ENCODE results near the gene ARID1B.
A peak's percentile ranks its signal among the peaks of the same experiment; 100 is the strongest.

The ARID1B gene

DNA sequence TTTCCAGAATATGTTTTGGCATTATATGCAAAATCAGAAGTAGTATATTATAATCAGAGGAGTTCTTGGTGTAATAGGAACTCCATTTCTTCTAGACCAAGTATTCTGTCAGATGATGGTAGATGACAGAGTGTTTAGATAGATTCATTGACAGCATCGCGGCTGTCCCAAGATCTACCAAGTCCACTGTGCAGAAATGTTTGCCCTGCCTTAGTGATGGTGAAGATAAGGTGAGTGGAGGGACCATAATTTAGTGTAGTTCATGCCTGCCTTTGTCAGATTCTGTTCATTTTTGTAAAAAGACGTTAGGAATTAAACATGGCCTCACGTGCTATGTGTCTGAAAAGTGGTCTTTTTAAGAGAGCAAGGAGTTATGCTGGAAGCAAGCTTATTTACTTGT lies 270.1 kb downstream of the ARID1B start:
- DNase-seq (ENCODE audit: low read depth in 3 of 3): no peak

GRCh38 chr6:157047951-157048350 lies 270.8 kb downstream of the ARID1B start:
- no peak for DNase-seq (ENCODE audit: low read depth in 3 of 3)

DNA sequence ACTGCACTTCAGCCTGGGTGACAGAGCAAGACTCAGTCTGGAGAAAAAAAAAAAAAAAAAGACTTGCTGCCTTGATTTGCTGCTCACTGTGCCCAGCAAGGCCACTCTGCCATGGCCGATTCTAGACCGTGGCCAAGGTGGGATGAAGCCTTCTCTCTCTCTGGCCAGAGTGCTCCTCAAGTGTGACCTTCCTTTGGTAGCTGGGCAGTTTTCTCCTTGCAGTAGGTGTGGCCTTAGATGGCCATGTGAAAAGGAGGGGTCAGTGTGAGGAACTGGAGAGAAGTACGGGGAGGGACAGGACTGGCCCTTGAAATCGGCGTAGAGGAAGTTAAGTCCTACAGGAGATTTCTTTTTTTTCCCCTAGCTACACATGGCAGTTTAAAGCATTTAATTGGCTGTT lies 272.0 kb downstream of the ARID1B start:
- DNase-seq (ENCODE audit: low read depth in 3 of 3): no peak

DNA sequence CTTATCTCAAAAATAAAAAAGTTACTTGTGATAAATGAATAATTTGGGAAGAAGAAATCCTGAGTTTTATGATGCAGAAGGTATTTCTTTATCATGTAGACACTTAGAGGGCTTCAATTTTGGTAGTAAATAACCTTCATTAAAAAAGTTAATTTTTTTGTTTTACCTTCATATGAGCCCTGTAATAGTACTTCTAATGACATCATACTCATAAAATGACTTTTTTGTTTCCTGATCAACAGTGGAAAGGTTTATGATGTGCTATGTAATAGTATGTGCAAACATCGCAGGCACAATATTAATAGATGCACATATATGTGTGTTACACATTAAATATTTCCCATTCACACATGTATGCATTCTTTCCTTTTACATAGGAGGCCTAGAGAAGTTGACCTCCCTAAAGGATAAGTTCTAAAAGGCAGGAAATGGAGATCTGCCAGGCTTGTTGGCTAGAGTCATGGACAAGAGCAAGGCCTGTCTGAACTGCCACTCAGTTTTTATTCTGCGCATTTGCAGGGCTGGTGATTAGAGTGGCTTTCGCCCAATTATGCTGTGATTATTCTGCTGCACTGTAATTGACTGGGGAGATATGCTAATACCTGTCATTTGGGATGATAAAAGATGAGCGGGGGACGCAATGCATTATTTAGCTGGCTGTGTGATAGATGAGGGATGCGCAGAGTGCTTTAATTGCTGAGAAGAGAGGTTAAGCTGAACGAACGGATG lies 273.5 kb downstream of the ARID1B start:
- no peak for DNase-seq (ENCODE audit: low read depth in 3 of 3)

- peak in 1 of 3 experiments; percentile 17 for DNase-seq (ENCODE audit: low read depth in 3 of 3)
These were observed 277.4 kb downstream of the ARID1B start for GRCh38 chr6:157054531-157054979.

DNA sequence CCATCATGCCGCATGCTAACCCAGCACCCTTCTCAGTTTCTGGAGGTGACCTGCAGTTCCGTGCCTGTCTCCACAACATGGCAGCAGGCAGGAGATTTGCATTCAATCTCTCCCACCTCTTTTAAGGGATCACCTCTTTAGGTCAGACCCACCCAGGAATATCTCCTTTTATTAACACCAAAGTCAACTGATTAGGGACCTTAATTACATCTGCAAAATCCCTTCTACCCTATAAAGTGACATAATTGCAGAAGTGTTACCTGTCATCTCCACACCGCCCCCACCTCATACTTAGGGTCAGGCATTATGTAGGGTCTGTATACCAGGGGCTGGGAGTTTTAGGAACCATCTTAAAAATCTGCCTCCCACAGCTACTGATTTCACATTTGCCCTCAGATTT lies 278.7 kb downstream of the ARID1B start:
- no peak for DNase-seq (ENCODE audit: low read depth in 3 of 3)

DNA sequence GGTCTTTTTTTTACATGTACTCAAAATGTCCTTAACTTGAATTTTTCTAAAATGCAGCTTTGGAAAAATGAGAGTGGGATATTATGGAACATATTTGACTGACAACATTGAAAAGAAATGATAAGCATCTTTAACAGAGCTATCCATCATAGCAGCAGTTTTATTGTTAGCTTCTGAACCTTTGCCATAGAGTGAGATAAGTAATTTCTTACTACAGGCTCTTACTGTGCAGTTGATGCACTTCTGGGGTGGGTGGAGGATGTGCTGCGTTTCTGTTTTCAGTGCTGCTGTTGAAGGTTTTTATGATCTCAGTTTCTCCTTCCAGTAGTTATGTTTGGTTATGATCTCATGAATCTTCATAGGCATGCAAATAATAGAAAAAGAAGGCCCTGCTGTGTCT lies 279.1 kb downstream of the ARID1B start:
- peak in 2 of 3 experiments; percentile 27 to 46 for DNase-seq (ENCODE audit: low read depth in 3 of 3)

DNA sequence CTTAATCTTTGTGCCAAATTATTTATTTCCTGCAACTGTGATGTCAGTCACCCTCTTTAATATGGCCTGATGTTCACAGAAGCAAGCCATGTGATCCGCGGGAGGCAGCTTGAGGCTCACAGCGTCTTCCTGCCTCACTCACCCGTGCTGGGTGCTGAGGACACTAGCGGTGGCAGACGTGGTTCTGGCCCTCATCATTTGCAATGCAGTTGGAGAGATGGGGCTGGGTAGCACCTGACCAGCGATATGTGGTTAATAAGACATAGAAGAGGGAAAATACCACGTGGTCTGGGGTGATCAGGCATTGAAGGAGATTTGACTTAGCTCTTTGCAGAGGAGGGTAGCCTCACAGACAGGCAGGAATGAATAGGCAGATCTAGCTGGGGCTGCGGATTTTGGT lies 281.4 kb downstream of the ARID1B start:
- DNase-seq (ENCODE audit: low read depth in 3 of 3): no peak

DNA sequence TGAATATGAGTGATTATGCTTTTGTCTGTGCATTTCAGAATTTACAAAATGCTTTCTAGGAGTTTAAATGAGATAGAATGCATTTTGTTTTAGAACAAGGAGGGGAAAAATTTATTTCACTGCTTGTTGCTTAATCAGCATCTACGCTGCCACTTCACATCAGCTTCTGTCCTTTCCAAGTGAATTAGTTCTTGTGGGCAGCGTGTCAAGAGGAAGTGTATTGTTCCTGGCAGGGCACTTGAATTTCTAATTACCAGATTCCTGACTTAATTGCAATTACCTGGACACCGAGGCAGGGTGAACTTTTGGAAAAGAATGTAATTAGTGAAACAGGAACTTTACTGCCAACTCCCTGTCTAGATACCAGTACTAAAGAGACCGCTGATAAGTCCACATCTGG lies 282.6 kb downstream of the ARID1B start:
- no peak for DNase-seq (ENCODE audit: low read depth in 3 of 3)

- no peak for DNase-seq (ENCODE audit: low read depth in 3 of 3)
These were observed 283.3 kb downstream of the ARID1B start for GRCh38 chr6:157060440-157060952.

- no peak for DNase-seq (ENCODE audit: low read depth in 3 of 3)
These were observed 284.8 kb downstream of the ARID1B start for GRCh38 chr6:157061770-157062594.

DNA sequence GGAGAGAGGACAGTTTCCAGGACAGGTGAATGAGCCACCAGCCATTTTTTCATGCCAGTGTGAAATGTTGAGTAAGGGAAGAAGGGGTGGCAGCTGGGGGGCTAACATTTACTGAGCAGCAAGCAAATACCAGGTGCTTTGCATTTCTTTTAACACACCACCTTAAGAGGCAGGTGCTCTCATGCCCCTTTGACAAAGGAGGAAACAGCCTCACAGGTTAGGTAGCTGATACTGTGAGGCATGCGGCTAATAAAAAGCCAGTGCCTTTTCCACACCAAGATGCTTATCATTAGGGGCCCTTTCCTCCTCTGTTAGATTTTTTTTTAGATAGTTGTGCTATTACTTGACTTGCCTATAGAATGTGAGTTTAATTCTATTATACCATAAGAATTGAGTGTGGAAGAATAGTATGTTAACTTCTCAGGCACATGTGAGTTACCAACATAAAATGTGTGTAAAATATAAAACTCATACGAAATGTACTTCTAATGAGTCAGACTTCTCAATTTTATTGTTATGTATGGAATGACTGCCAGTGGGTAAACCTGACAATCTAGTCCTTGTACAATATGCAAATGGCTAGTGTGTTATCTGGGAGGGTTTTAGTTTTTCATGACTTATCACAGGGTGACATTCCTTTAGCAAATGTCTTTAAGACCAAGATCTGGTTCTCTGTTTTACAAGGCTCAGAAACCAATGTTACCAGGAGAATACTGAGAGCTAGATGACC lies 286.2 kb downstream of the ARID1B start:
- no peak for DNase-seq (ENCODE audit: low read depth in 3 of 3)

DNA sequence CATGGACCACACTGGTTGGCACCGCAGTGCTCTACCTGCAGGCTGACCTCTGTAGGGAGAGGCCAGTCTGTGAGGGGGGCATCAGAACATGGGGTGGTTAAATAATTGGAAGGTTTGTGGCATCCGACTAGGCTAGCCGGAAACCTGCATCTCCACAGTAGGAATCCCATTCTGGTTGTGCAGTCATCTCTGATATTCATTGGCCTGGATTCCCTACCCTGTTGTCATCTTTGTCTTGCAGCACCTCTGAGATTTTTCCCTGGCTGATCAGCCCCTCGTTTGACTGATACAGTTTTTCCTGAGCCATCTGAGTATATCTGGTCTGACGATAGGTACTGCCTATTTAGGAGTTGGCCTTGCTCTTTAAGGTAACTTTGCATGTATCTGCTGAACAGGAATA lies 286.7 kb downstream of the ARID1B start:
- no peak for DNase-seq (ENCODE audit: low read depth in 3 of 3)

GRCh38 chr6:157064502-157064901 lies 287.3 kb downstream of the ARID1B start:
- no peak for DNase-seq (ENCODE audit: low read depth in 3 of 3)

- DNase-seq (ENCODE audit: low read depth in 3 of 3): no peak
These were observed 288.2 kb downstream of the ARID1B start for GRCh38 chr6:157065366-157065765.

DNA sequence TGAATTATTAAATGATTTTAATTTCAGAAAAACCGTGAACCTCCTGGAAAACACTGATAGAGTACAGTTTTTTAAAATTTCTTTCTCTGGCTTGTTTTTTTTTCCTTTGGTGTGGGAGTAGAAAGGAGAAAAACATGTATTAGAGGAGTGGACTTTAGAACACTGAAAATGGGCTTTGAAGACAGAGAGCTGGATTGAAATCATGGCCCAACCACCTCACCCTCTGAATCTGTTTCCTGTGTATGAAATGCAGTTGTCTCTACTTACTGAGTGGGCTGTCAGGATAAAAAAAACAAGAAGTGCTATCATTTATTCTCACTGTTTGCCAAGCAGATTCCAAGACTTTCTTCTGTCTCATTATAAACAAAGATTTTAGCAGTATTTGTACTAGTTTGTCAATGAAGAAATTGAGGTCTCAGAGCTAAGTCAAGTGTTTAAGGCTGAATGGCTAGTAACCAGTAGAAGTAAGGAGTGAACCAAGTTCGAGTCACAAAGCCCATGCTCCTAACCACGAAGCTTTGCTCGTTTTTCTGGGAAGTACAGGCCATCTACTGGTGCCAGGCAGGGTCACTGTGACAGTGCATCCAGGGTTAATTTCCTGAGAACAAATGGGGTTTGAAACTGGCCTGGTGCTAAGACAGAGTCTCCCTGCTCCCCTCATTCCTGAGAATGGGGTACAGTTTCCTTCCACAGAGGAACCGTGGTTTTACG lies 289.8 kb downstream of the ARID1B start:
- no peak for DNase-seq (ENCODE audit: low read depth in 3 of 3)

DNA sequence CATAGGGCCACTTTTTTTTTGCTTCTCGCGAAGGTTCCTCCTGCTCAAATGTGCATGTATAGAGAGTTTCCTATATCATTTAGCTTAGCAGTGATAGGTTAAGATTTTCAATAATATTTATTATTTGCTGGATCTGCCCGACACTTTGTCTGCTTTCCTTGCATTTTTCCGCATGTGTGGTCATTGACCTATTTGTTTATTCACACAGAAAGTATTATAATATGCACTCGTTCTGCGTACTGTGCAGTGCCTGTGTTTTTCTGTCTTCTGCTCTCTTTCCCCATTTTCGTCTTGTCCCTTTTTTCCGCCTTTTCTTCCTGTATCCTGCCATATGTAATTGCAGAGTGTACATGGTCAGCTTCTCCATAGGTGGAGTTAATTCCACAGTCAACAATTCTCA lies 290.3 kb downstream of the ARID1B start:
- no peak for DNase-seq (ENCODE audit: low read depth in 3 of 3)

DNA sequence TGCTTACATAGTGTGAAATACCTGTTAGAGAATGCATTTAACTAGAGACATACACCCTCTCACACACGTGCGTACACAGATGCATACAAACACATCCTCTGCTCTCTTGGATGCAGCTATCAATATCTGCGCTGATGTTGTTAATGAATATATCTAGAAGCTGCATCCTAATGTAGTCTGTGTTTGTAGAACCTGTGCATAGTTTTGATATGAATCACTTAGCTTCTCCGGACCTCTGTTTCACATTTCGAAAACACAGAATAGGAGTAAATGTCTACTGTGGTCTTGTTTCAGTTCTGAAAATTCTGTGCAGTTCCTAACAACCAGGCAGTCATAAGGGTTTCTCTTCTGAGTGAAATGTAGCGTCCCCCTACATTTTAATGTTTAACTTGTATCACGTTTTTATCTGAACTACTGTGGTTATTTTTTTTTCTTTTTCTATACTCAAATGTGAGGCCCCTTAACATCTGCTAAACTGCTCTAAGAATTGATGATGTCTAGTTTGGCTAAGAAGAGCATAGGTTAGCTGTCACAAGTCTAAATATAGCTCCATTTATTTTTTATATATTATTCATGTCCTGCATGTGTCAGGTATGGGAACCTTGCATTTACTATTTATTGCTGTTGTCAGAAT lies 291.6 kb downstream of the ARID1B start:
- DNase-seq (ENCODE audit: low read depth in 3 of 3): no peak

DNA sequence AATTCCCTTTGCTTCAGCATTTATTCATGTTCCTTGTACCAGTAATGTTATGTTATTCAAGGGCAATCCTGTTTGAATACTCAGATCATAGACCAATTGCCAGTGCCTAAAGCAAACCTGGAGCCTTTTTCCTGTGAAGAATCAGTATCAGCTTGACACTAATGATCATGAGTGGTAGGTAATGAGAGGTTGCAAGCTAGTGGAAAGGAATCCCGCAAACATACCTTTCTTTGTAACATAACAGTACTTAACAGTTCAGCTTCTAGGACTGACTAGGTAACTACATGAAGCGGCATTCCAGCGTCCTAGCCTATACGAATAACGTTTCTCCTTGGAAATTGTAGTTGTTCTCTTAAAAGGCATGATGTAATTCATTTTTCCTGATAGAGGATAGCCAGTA lies 292.4 kb downstream of the ARID1B start:
- DNase-seq (ENCODE audit: low read depth in 3 of 3): no peak

GRCh38 chr6:157070403-157071107 lies 293.4 kb downstream of the ARID1B start:
- no peak for DNase-seq (ENCODE audit: low read depth in 3 of 3)
